DMS114 treated with DMSO at 0.1 percent for 48 hours (cell line): ENCODE measurements around the gene TSGA10IP.

Experiments used
- DNase-seq: peaks from one replicate; lab custom pipeline; 2025; ENCODE audit not compliant: unreplicated experiment; lab: John Stamatoyannopoulos, UW

TSGA10IP gene

GRCh38 chr11:65917434-65918210 lies 27.7 kb upstream of the TSGA10IP start:
- DNase-seq, result no peak

- DNase-seq, result no peak
These were observed 26.8 kb upstream of the TSGA10IP start, which contains the start of gene C11orf68 for GRCh38 chr11:65918211-65919140. Gene C11orf68, minus strand, starts transcription at chr11:65919062. Its CDS starts 31 bp downstream, at chr11:65919031.

GRCh38 chr11:65919141-65919572 lies 26.1 kb upstream of the TSGA10IP start, which contains the start of gene DRAP1:
Gene DRAP1, plus strand, starts transcription at chr11:65919426. Its CDS starts 76 bp downstream, at chr11:65919502.
- peak; percentile 94 for DNase-seq

- DNase-seq, result no peak
These were observed 25.5 kb upstream of the TSGA10IP start for GRCh38 chr11:65919573-65920371.

GRCh38 chr11:65920372-65920802 lies 24.9 kb upstream of the TSGA10IP start:
- no peak for DNase-seq

GRCh38 chr11:65921033-65921555 lies 24.2 kb upstream of the TSGA10IP start:
- DNase-seq, result no peak

- DNase-seq, result no peak
These were observed 23.4 kb upstream of the TSGA10IP start for GRCh38 chr11:65921876-65922275.

GRCh38 chr11:65922565-65922964 lies 22.7 kb upstream of the TSGA10IP start:
- DNase-seq, result no peak

- DNase-seq, result no peak
These were observed 19.9 kb upstream of the TSGA10IP start for GRCh38 chr11:65925397-65925796.

GRCh38 chr11:65927904-65928397 lies 17.3 kb upstream of the TSGA10IP start:
- no peak for DNase-seq

GRCh38 chr11:65928667-65929066 lies 16.6 kb upstream of the TSGA10IP start:
- DNase-seq, result no peak

GRCh38 chr11:65931773-65932557 lies 13.3 kb upstream of the TSGA10IP start:
- no peak for DNase-seq

GRCh38 chr11:65932558-65932919 lies 12.7 kb upstream of the TSGA10IP start:
- DNase-seq, result peak; percentile 21

- DNase-seq, result no peak
These were observed 11.3 kb upstream of the TSGA10IP start for GRCh38 chr11:65934014-65934413.

- no peak for DNase-seq
These were observed 7.5 kb upstream of the TSGA10IP start for GRCh38 chr11:65937766-65938165.

GRCh38 chr11:65941720-65942310 lies 3.5 kb upstream of the TSGA10IP start:
- no peak for DNase-seq

GRCh38 chr11:65942531-65942930 lies 2.7 kb upstream of the TSGA10IP start:
- DNase-seq, result no peak

- no peak for DNase-seq
These were observed 1.1 kb upstream of the TSGA10IP start for GRCh38 chr11:65944191-65944590.

- DNase-seq, result no peak
These were observed 513 bp upstream of the TSGA10IP start for GRCh38 chr11:65944767-65945166.
